H1 (cell line): ENCODE results near the gene GGA1. TPM values are rescaled to one million over a fixed set of nuclear protein-coding genes. Genes with fewer than 3 reads are reported as not detected.

Experiments
- CTCF ChIA-PET: fragments of 300-600 bp; sonication (Branson Sonifier 250); formaldehyde crosslinking; loops from one replicate; lab custom pipeline; 2021; ENCODE audit not compliant: partially characterized antibody; lab: Charles Lee
- POLR2A ChIA-PET: fragments of 300-600 bp; sonication (Branson Sonifier 250); formaldehyde crosslinking; loops from one replicate; lab custom pipeline; 2021; ENCODE audit warnings: inconsistent platforms; ENCODE audit not compliant: partially characterized antibody; lab: Charles Lee
- DNase-seq, 2 experiments: peaks; one replicate each; pipeline versions ENCODE4 v3.0.0 to v3.0.0-alpha.2; 2010 to 2022; ENCODE audit warnings: low spot score in 2 of 2, low read depth in 1 of 2, mixed read lengths in 1 of 2
- FAIRE-seq: peaks from 2 replicates; lab custom pipeline; 2011; peaks lifted over from hg19 to GRCh38; lab: Jason Lieb, UNC
- H2AFZ ChIP-seq: 2 replicates; pipeline ENCODE4 v1.8.1; 2012; ENCODE audit warnings: low read length, inconsistent platforms
- H2AK5ac ChIP-seq: 2 replicates; pipeline ENCODE4 v1.6.1; 2013; ENCODE audit warnings: low read depth, low read length
- H2BK120ac ChIP-seq: replicated peaks from 2 replicates; pipeline ENCODE3; 2013; ENCODE audit warnings: low read depth, low read length, inconsistent platforms
- H2BK12ac ChIP-seq: 2 replicates; pipeline ENCODE4 v1.6.1; 2013; ENCODE audit warnings: low read depth, low read length
- H2BK15ac ChIP-seq: 2 replicates; pipeline ENCODE4 v1.6.1; 2013; ENCODE audit warnings: low read length
- H2BK20ac ChIP-seq: 2 replicates; pipeline ENCODE4 v1.6.1; 2013; ENCODE audit warnings: low read length
- H2BK5ac ChIP-seq: 2 replicates; pipeline ENCODE4 v1.6.1; 2013; ENCODE audit warnings: low read depth, low read length
- H3K14ac ChIP-seq: 2 replicates; pipeline ENCODE4 v1.6.1; 2013; ENCODE audit warnings: inconsistent platforms; ENCODE audit not compliant: insufficient read length
- H3K18ac ChIP-seq: 2 replicates; pipeline ENCODE4 v1.6.1; 2013; ENCODE audit warnings: low read length; ENCODE audit errors: extremely low read depth
- H3K23ac ChIP-seq: 2 replicates; pipeline ENCODE4 v1.6.1; 2013; ENCODE audit warnings: inconsistent platforms; ENCODE audit not compliant: insufficient read length
- H3K23me2 ChIP-seq: 2 replicates; pipeline ENCODE4 v1.6.1; 2013; ENCODE audit warnings: low read depth, low read length
- H3K27ac ChIP-seq: 2 replicates; pipeline ENCODE4 v1.6.1; 2011; ENCODE audit warnings: low read depth, low read length, inconsistent platforms
- H3K27me3 ChIP-seq, 4 experiments: replicated peaks in 1 of 4; 1 replicate in 1 of 4; 2 replicates in 3 of 4; pipeline versions ENCODE4 v1.6.1 to v1.8.1; 2011 to 2013; ENCODE audit warnings: low read length in 3 of 4, mild to moderate bottlenecking in 3 of 4, inconsistent platforms in 2 of 4, mixed read lengths in 2 of 4, moderate library complexity in 1 of 4; ENCODE audit not compliant: control insufficient read depth in 3 of 4, insufficient read depth in 3 of 4; ENCODE audit errors: extremely low read depth in 1 of 4
- H3K36me3 ChIP-seq, 4 experiments: 2 replicates each; pipeline versions ENCODE4 v1.6.1 to v1.8.1; 2011 to 2013; ENCODE audit warnings: mild to moderate bottlenecking in 4 of 4, low read length in 3 of 4, moderate library complexity in 2 of 4, control low read depth in 1 of 4, inconsistent platforms in 1 of 4; ENCODE audit not compliant: insufficient read depth in 4 of 4, control insufficient read depth in 2 of 4
- H3K4ac ChIP-seq: replicated peaks from 2 replicates; pipeline ENCODE3; 2013; ENCODE audit warnings: low read length, low read depth, mixed read lengths, inconsistent platforms; ENCODE audit not compliant: insufficient read length
- H3K4me1 ChIP-seq, 4 experiments: replicated peaks in 1 of 4; 1 replicate in 1 of 4; 2 replicates in 3 of 4; pipeline versions ENCODE4 v1.6.1 to v1.8.1; 2011 to 2013; ENCODE audit warnings: low read length in 3 of 4, inconsistent platforms in 2 of 4, mixed read lengths in 1 of 4; ENCODE audit not compliant: insufficient read depth in 4 of 4, control insufficient read depth in 3 of 4
- H3K4me2 ChIP-seq, 2 experiments: 2 replicates each; pipeline versions ENCODE4 v1.6.1 to v1.8.1; 2011 to 2013; ENCODE audit warnings: low read depth in 2 of 2, low read length in 2 of 2, control low read depth in 1 of 2, inconsistent platforms in 1 of 2, mild to moderate bottlenecking in 1 of 2; ENCODE audit not compliant: insufficient read depth in 1 of 2
- H3K4me3 ChIP-seq, 4 experiments: fragments of 200-600, 300-600 bp in 1 of 4; sonication (generic), shearing (Covaris generic), sonication (Bioruptor Twin) in 1 of 4; 2 replicates each; pipeline versions ENCODE4 v1.5.1 to v1.8.1; 2011 to 2016; ENCODE audit warnings: low read length in 4 of 4, low read depth in 3 of 4, control low read depth in 2 of 4, inconsistent platforms in 2 of 4, mild to moderate bottlenecking in 2 of 4, mixed read lengths in 1 of 4, moderate library complexity in 1 of 4; ENCODE audit not compliant: insufficient read depth in 2 of 4; ENCODE audit errors: extremely low read depth in 1 of 4
- H3K56ac ChIP-seq: replicated peaks from 2 replicates; pipeline ENCODE3; 2013; ENCODE audit warnings: low read depth, mild to moderate bottlenecking, mixed read lengths, low read length, inconsistent platforms; ENCODE audit not compliant: insufficient read length
- H3K79me1 ChIP-seq: 2 replicates; pipeline ENCODE4 v1.6.1; 2013; ENCODE audit warnings: low read depth, low read length, control low read depth
- H3K79me2 ChIP-seq, 2 experiments: 2 replicates each; pipeline versions ENCODE4 v1.6.1 to v1.8.1; 2012 to 2013; ENCODE audit warnings: low read length in 2 of 2, mild to moderate bottlenecking in 2 of 2, inconsistent platforms in 1 of 2; ENCODE audit not compliant: insufficient read depth in 2 of 2, control insufficient read depth in 1 of 2
- H3K9ac ChIP-seq, 4 experiments: replicated peaks in 1 of 4; 1 replicate in 1 of 4; 2 replicates in 3 of 4; pipeline versions ENCODE4 v1.6.1 to v1.8.1; 2011 to 2013; ENCODE audit warnings: low read depth in 3 of 4, low read length in 3 of 4, control low read depth in 2 of 4, mild to moderate bottlenecking in 2 of 4, moderate library complexity in 2 of 4, inconsistent platforms in 1 of 4; ENCODE audit errors: extremely low read depth in 1 of 4
- H3K9me3 ChIP-seq, 2 experiments: 2 replicates each; pipeline versions ENCODE4 v1.6.1 to v1.8.1; 2012 to 2013; ENCODE audit warnings: mild to moderate bottlenecking in 2 of 2, moderate library complexity in 2 of 2, control low read depth in 1 of 2, inconsistent platforms in 1 of 2, low read depth in 1 of 2, low read length in 1 of 2, mixed read lengths in 1 of 2; ENCODE audit not compliant: insufficient read depth in 2 of 2
- H4K20me1 ChIP-seq, 2 experiments: replicated peaks in 1 of 2; 2 replicates each; pipeline versions ENCODE3 to v1.8.1; 2011 to 2013; ENCODE audit warnings: inconsistent platforms in 2 of 2, low read length in 2 of 2, mild to moderate bottlenecking in 1 of 2; ENCODE audit not compliant: insufficient read depth in 2 of 2, control insufficient read depth in 1 of 2
- H4K5ac ChIP-seq: 2 replicates; pipeline ENCODE4 v1.6.1; 2013; ENCODE audit warnings: low read length, low read depth, mixed read lengths, inconsistent platforms; ENCODE audit not compliant: insufficient read length
- H4K8ac ChIP-seq: 2 replicates; pipeline ENCODE4 v1.8.0; 2013; ENCODE audit warnings: mild to moderate bottlenecking, moderate library complexity, low read length, inconsistent platforms; ENCODE audit not compliant: insufficient read depth; ENCODE audit errors: extremely low read depth
- H4K91ac ChIP-seq: replicated peaks from 2 replicates; pipeline ENCODE3; 2013; ENCODE audit warnings: low read length, mixed read lengths, inconsistent platforms; ENCODE audit not compliant: insufficient read length
- CEBPB ChIP-seq: IDR thresholded peaks from 2 replicates; pipeline ENCODE4 v1.6.1; 2012; ENCODE audit warnings: low read depth, low read length
- WGBS, 2 experiments: shearing (Covaris generic) in 1 of 2; methylation state at CpG; one replicate each; pipeline versions ENCODE4 v1.1.6 to v1.1.7; 2013 to 2015; ENCODE audit warnings: low lambda C conversion rate in 2 of 2, mixed read lengths in 2 of 2, inconsistent platforms in 1 of 2, low coverage in 1 of 2, missing lambda C conversion rate in 1 of 2; ENCODE audit not compliant: insufficient replicate concordance in 2 of 2, insufficient coverage in 1 of 2, insufficient read length in 1 of 2; ENCODE audit errors: extremely low coverage in 1 of 2, missing lambda C conversion rate in 1 of 2; 5-methylcytosine and 5-hydroxymethylcytosine counted together
- polyA plus RNA-seq, 7 experiments: library from polyadenylated mRNA; depleted of rRNA in 3 of 7; stranded (reverse) in 5 of 7; unstranded in 2 of 7; fragments of >200 nt in 5 of 7; fragments of 200-250 nt in 2 of 7; gene quantifications; 1 replicate in 5 of 7; 2 replicates in 1 of 7; 4 replicates in 1 of 7; pipeline versions ENCODE4 v1.2.1 to v1.2.3, GENCODE V29; 2011 to 2013; ENCODE audit warnings: missing spikeins in 2 of 7, mixed read lengths in 2 of 7
- total RNA-seq: library from RNA; stranded (reverse); fragmentation: NEBNext Ultra II Directional; extraction: Animal tissue kit (Norgen Biotek cat#: 25700); gene quantifications from 2 replicates; pipeline ENCODE4 v1.2.1, GENCODE V29; 2021

Gene GGA1
- total and polyA plus RNA-seq, 2 of the 8 experiments (the other 6 are each of a cell fraction or from before 2014, with no cell fraction given): 49.3 to 57.2 TPM

- 85% methylated on average over 11 of the region's 12 CpGs; no CpG with 5 or more reads in 1 of the 2 experiments for WGBS, 2 experiments
- no peak overlapping the region for H3K4me3 ChIP-seq
- no peak for TF ChIP-seq CEBPB
Measured at GRCh38 chr22:37661160-37661924, 52.7 kb downstream of the GGA1 start.

More at GRCh38 chr22:37661160-37661924, 52.7 kb downstream of the GGA1 start:
- no peak overlapping the region for H3K23ac ChIP-seq
- no peak overlapping the region for H3K14ac ChIP-seq
- H3K23me2 ChIP-seq: peaks cover 11% of the 10 kb centered on the region
- no peak overlapping the region for H3K56ac ChIP-seq
- H2BK120ac ChIP-seq: no peak overlapping the region
- no peak overlapping the region for H2AK5ac ChIP-seq
- H2BK20ac ChIP-seq: no peak overlapping the region; the same call in 1 of the 2 replicates
- H3K27ac ChIP-seq: no peak overlapping the region
- H3K79me1 ChIP-seq: peaks cover 30% of the 10 kb centered on the region
- H2BK15ac ChIP-seq: no peak overlapping the region
- no peak for FAIRE-seq
- H3K79me2 ChIP-seq: peaks cover 25 to 56% of the 10 kb centered on the region in 2 experiments; a peak in 3 of 4 replicates
- no peak overlapping the region for H4K91ac ChIP-seq
- H2AFZ ChIP-seq: no peak overlapping the region
- 0 out of 4 replicates have a peak overlapping the region, but pooled peaks of 1 of the 2 experiments have one; percentile 34 for H3K4me2 ChIP-seq
- peaks cover 0 to 21% (median 6%) of the 10 kb centered on the region in 4 experiments; a peak in 5 of 7 replicates for H3K4me1 ChIP-seq
- ChIA-PET POLR2A (interaction anchor here (0.8 to 5.1 kb wide), 6 partner anchors 10 to 34 kb away, joined by 3 to 37 read pairs (median 8); partner anchors contain the start of genes LGALS1 and SH3BP1), CTCF (interaction anchor here (0.6 to 12.1 kb wide), 21 partner anchors 10 to 1618 kb away, joined by 3 to 165 read pairs (median 4); partner anchors contain the start of genes NOL12 and SH3BP1)
- H2BK5ac ChIP-seq: no peak overlapping the region; the same call in 1 of the 2 replicates
- no peak overlapping the region for H3K4ac ChIP-seq
- no peak overlapping the region for H4K5ac ChIP-seq
- no peak for DNase-seq
- no peaks in the 10 kb centered on the region for H3K27me3 ChIP-seq
- H3K18ac ChIP-seq: no peak overlapping the region
- peaks cover 23 to 43% of the 10 kb centered on the region in 2 experiments for H4K20me1 ChIP-seq
- H3K9me3 ChIP-seq: no peaks in the 10 kb centered on the region
- no peak overlapping the region for H3K9ac ChIP-seq
- H3K36me3 ChIP-seq: peaks cover 2 to 11% (median 6%) of the 10 kb centered on the region in 4 experiments; a peak in 5 of 8 replicates
- H2BK12ac ChIP-seq: no peak overlapping the region
- no peak overlapping the region; the same call in 1 of the 2 replicates for H4K8ac ChIP-seq
